GM19463 (cell line): Measurements from ENCODE around the gene FAM117B.
A peak's percentile ranks its signal among the peaks of the same experiment; 100 is the strongest.
"Not testable (repeated sequence)": the region's sequence is repeated elsewhere in the genome, so short reads cannot be mapped to it uniquely, and the experiment has no call there.

Experiments used
- ATAC-seq: cut with Tn5 transposase; IDR thresholded peaks from one replicate; pipeline ENCODE4 v1.9.1; 2021; ENCODE audit warnings: mild to moderate bottlenecking, moderate library complexity; ENCODE audit not compliant: unreplicated experiment

FAM117B gene

DNA sequence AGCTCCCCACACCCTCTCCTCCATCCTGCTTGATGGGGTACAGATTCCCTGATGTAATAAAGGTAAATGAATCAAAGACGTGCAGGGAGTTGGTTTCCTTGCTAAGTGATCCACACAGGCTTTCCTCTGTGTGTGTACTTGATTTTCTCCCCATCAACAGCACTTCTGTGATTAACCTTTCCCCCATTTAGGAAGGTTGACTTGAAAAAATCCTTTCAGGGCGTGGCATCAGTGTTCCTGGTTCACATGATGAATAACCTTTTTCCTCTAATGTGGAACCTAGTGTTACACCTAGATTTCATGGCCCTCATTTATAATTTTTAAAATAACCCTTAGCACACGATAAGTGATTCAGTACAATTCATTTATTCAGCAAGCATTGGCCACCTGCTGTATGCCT is 121.8 kb downstream of the FAM117B start:
- no peak for ATAC-seq

DNA sequence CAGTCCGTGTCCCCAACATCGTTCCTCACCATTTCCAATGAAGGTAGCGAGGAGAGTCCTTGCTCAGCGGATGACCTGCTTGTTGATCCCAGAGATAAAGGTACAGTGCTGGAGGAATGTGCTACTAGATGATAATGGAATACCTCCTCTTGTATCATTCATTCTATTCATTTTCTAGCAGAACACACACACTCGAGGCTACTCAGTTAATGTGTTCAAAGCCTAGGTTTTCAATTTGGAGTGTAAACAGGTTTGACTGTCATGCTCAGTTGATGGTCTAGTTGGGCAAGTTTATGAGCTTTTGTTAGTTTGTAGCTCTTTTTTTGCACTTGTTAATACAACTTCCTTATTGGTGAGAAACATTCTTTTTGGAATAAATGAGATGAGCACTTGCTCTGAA is 122.6 kb downstream of the FAM117B start:
- ATAC-seq = no peak

DNA sequence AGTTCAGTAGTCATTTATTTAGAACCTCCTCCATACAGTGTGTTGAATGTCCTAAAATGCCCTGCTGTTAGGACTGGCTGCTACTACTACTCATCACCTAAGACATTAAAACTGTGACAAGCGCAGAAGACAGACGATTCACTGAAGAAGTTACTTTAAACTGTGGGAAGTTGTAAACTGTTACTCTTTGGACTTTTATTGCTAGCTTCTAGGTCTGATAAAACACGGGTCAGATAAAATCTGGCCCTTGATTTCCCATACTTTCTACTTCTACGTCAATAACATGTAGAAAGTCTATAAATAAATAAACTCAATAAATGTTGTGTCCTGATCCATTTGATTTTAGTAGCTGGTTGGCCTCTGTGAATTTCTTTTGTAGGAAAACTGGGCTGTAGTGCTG is 123.4 kb downstream of the FAM117B start:
- no peak for ATAC-seq

DNA sequence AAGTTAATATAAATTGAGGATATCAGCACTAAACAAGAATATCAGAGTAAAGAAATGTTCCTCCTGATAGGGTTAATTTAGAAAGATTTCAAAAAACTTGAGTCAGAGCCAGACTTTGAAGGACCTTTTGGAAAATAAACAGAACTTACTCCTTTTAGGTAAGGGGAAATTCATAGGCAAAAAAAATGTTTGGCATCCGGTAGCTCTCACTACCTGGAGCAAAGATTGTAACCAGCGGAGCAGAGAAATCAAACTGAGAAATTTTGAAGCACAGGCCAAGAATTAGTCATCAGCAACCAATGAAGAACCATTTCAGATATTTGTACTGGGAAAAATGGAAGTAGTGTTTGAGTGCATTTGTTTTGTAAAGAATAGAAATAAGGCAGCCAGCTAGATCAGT is 123.8 kb downstream of the FAM117B start:
- ATAC-seq = no peak

DNA sequence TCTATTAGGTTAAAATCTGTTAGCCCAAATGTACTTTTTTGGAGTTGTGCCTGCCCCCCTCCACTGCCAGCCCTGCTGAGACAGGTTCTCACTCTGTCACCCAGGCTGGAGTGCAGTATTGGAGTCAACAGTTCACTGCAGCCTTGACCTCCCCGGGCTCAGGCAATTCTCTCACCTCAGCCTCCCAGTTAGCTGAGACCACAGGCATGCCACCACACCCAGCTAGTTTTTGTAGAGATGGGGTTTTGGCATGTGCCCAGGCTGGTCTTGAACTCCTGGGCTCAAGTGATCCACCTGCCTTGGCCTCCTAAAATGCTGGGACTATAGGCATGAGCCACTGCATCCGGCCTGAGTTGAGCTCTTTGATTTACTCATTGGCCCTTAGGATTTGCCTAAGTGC is 126.1 kb downstream of the FAM117B start:
- ATAC-seq = no peak

DNA sequence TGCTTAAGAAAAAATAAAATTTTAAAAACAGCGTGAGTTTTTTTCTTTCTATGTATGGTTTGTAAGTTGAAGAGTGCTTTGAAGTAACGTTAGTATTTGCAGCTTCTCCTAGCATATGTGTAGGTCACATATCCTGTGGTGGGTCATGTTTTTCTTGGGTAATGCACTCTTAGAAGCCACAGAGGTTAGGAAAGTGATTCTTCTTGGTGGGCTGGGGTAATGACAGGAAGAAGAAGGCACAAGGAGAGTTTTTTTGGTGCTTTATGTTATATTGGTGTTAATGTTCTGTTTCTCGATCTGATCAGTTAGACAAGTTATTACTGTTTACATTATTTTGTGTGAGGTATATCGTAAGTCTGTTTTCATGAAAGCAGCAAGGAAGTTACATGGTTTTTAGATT is 127.8 kb downstream of the FAM117B start:
- no peak for ATAC-seq

DNA sequence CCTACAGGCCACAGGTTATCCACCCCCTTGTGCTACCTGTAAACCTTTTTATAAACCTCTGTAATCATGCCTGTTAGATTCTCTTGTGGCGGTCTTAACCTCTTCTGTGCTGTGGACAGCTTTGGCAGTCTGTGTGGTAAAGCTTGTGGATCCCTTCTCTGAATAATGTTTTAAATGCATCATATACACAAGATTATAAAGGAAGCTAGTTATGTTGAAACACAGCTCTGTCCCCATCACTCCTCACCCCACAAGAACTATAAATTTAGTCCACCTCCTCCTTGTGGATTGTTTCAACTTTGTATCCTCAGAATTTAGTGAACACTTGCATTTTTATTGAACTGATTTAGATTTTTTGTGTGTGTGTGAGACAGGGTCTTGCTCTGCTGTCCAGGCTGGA is 129.1 kb downstream of the FAM117B start:
- ATAC-seq = no peak

DNA sequence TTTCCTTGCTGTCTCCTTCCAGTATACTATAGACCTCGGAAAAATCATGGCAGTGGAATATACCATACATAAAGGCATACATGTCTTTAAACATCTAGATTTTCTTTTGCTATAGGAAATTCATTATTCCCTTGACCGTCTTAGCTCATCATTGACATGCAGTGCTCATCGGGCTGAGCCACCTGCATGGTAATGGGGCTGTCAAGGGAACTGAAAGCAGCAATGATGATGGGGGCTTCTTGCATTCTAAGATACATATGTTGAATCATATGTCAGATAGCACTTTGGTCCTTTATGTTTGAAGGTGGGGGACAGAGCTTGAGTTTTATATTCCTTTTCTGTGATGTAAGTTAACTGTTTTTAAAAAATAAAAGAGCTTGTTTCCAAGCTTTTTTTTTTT is 130.2 kb downstream of the FAM117B start:
- ATAC-seq = no peak

DNA sequence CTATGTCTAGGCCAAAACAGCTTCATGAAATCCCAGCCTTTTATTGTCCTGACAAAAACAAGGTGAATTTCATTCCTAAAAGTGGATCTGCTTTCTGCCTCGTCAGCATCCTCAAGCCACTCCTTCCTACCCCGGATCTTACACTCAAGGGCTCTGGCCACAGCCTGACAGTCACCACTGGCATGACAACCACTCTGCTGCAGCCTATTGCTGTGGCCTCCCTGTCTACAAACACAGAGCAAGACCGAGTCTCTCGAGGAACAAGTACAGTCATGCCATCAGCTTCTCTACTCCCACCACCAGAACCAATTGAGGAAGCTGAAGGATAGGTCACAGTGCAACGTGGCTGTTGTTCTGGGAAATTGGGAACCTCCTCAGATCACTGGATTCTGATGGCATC is 130.7 kb downstream of the FAM117B start:
- ATAC-seq = no peak

DNA sequence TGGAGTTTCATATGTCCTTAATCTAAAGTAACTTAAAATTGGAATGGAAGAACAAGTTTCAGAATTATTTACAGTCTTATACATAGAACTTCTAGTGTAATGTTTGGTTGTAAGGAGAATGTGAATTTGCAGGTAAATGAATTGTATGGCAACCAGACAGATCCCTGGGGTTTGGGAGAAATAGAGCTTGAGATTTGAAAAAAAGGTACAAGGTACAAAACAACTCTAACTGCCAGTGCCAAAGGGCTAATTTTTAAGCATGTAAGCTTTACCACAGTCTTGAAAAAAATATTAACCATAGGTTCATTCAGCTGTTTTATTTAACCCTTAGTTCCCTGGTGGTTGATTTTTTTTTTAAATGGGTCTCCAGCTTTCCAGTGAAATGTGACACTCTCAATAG is 133.5 kb downstream of the FAM117B start:
- no peak for ATAC-seq

DNA sequence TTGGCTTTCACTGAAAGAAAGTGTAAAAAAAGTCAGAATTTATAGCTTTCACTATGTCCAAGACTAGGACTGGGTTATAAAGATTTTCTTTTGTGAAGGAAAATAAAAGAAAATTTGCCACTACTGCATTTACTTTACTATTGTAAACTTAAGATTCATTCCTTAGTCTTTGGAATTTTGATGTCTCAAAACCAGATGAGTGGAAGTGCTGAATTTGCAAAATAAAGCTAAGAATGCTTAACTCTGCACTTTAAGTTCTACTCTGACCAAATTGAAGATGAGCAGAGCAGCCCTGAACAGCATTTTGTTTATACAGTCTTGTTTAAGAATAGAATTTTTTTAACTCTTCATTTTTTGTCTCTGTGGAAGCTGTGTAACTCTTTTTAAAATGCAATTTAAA is 134.4 kb downstream of the FAM117B start:
- ATAC-seq = no peak

DNA sequence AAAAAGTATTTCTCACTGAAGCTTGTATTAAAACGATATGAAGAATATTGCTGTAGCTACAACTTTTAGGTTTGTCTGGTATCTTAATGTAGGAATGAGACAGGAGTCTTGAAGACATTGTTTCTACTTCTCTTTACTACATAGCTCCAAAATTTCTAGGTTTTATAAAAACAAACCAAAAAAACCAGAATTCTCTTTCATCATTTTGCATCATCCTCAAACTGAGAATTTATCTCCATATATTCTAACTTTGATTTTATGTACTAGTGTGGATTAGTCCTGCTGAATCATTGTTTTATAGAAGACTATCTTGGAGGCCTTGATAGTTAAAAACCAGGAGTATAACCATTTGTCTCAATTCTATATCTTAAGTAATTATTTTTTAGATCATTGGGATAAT is 136.6 kb downstream of the FAM117B start:
- ATAC-seq = no peak

DNA sequence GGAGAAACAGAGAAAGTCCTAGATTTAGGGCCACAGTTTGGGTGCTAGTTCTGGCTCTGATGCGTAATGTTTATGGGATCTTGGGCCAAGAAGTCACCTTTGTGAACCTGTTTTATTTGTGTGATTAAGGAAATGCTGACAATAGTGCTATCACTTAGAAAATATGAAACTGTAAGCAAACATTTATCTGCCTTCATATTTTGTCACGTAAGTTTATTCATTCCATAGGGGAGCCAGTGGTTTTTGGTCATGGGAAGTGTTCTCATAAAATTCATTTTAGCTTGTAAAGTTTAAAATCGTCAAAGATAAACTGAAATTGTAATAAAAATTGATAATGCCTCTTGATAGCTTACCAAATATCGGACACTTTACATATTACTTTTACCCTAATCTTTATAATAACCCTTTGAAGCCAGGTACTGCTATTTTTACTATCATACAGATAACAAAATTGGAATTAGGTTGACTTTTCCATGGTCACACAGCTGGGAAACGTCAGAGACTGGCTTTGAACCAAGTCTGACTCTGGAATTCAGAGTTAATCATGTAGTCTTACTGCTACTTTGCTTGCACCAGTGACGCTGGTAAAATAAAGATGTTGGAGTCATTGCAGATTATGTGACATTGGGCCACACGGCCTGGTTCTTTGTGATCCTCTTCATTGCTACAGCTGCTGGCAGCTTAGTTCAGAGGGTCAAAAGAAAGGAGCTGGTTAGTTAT is 137.1 kb downstream of the FAM117B start:
- no peak for ATAC-seq

DNA sequence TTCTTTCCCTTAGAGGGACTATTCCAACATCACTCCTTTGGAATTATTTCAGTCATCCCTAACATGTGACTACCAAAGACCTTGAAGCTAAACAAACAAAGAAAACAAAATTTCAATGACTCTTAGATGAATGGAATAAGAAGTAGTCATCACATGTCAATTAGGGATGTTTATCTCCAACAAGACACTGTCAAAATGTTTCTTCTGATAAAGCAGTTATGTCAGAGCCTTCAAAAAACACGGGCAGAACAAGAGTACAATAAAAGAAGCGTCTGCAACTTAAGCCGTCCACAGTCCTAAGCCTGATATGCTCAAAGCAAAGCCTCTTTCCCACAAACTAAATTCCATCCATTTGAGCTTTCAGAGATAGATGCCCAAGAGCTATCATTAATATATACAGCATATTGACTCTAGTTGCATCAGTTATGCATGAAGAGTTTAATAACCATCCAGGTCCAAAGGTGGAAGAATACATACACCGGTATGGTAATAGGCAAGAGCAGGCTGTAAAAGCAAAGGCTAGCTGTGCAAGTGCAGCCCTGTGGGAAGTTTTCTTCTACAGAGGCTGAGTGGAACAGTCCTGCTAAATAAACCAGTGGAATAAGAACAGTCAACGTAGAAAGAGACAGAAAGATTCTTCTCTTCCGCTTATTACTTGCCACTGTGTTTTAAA is 138.7 kb downstream of the FAM117B start:
- no peak for ATAC-seq

DNA sequence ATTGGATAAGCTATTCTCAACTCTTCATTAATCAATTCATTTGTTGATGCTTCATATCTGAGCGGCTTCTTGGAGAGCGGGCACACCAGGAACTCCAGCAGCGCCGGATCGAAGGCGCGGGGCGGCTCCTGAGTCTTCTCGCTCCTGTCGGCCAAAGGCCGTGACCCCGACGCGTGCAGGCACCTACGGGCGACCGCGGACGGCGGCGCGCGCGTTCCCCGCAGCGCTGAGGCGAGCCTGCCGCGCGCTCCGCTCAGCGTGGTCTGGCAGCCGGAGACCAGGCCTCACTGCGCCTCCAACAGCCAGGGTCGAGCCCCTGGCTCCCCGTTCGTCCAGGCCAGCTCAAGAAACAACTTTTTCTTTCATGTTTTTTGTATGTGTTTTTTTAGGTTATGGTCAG is 139.3 kb downstream of the FAM117B start:
- ATAC-seq = no peak

DNA sequence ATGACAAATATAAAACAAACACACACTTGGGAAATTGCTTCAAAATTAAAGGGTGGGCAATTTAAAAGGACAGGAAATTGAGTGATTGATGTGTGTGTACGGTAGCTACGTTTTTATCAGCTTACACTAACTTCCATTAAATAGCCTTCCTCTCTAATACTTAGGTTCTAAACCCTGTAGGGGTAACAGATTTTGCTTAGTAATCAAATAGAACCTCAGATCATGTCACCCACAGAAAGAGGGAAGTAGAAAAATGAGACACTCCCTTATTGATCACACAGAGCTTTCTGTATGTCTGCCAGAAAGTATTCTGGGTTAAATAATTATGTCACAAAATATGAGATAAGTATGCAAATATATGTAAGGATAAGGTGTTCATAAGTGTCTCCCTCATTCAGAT is 143.4 kb downstream of the FAM117B start:
- no peak for ATAC-seq

DNA sequence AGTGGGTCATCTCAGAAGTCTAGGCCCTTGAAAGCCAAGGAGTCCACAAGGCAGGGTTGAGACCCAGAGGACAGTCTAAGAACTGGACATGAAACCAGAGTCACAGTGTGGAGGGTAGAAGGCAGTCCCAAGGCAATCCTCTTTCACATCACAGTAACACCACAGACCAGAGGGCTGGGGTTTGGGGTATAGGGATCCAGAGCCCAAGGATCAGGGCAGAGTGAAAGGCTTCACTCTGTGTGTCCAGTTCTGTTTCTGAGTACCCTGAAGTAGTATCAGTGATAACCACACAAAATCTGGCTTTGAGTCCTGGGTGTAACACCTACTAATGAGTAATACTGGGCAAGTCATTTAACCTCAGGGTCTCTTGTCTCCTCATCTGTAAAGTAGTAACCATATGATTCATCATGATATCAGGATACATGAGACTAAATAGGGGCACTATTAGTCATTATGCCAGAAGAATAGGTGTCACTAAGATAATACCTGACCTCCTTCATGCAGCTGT is 145.8 kb downstream of the FAM117B start:
- ATAC-seq = peak; percentile 96

DNA sequence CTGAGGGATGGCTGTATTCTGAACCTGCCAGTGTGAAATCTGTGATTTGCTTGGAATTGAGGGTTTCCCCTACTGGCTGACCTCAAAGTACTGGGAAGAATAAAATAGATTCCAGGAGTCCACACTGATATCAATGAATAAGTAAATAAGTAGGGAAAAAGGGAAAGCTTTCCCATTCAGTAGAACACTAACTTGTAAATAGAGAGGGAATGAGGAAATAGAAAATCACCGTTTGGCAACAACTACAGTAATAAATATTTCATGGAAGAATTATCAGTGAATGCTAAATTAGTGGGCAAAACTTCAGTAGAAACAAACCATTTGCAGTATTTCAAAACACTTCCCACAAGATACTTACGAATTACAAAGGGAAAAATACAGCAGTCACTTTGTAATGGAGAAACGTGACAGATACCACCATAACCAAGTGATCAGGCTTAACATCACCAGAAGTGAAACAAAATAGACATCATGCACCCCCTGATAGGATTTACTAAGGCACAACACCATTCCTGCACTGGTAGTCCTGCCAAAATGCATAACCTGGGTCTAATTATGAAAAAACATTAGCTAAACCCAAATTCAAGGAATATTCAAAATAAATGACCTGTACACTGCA is 148.3 kb downstream of the FAM117B start:
- no peak for ATAC-seq

DNA sequence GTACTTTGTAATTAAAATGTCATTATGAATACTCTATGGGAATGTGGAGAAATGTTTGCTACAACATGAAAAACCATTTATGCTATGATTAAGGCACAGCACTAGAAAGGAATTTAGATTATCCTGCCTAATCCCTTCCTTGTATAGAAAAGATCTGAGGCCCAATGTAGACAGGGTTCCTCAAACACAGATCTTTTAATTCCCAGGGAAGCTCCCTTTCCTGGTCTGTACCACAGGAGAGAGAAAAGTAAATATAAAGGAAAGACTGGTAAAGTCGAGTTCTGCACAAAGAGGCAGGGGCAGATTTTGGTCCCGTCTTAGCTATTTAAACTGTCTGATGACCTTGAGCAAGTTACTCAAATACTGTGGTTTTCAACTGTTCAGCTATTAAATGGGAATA is 152.1 kb downstream of the FAM117B start:
- ATAC-seq = no peak

DNA sequence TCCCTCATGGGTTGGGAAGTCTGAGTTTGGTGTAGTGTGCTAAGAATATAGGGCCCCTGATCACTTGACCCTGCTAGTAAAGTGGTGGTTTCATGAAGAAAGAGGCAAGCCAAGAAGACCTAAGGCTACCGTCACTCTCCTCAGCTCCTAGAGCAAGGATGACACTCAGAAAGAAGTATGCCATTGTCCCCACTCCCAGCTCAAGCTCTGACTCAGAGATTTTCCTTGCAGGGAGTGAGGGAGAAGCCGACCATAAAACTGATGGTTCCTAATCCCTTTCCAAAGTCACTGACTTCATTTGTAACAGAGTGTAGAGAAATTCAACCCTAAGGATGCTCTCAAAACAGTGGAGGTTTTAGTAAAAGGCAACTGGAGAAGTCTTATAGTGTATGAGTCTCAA is 155.9 kb downstream of the FAM117B start:
- no peak for ATAC-seq

DNA sequence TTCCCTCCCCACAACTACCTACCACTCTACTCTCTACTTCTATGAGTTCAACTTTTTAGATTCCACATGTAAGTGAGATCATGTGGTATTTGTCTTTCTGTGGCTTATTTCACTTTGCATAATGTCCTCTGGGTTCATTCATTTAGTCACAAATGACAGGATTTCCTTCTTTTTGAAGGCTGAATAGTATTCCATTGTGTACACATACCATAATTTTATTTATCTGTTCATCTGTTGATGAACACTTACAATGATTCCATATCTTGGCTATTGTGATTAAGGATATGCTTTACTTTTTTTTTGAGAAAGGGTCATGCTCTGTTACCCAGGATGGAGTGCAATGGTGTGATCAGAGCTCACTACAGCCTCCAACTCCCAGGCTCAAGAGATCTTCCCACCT is 163.2 kb downstream of the FAM117B start:
- no peak for ATAC-seq

DNA sequence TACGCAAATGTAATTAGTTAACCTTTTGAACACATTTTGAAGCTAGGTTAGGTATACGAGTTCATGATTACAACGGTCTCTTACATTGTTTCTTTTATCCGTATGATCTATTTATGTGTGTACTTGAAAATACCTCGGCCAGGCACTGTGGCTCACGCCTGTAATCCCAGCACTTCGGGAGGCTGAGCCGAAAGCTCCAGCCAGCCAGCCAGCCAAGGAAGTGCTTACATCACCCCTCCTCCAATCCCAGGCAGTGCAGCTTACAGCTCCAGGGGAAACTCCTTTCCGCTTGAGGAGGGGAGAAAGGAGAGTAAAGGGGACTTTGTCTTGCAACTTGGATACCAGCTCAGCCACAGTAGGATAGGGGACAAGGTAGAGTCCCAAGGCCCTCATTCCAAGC is 171.1 kb downstream of the FAM117B start:
- ATAC-seq = not testable (repeated sequence)
